HG03039 (cell line): Measurements from ENCODE around the gene MAPK10.
A peak's percentile ranks its signal among the peaks of the same experiment; 100 is the strongest.
"Not testable (repeated sequence)": the region's sequence is repeated elsewhere in the genome, so short reads cannot be mapped to it uniquely, and the experiment has no call there.

Source experiments
- ATAC-seq: cut with Tn5 transposase; IDR thresholded peaks from one replicate; pipeline ENCODE4 v1.9.1; 2021; ENCODE audit warnings: mild to moderate bottlenecking, moderate library complexity; ENCODE audit not compliant: unreplicated experiment

Gene MAPK10

DNA sequence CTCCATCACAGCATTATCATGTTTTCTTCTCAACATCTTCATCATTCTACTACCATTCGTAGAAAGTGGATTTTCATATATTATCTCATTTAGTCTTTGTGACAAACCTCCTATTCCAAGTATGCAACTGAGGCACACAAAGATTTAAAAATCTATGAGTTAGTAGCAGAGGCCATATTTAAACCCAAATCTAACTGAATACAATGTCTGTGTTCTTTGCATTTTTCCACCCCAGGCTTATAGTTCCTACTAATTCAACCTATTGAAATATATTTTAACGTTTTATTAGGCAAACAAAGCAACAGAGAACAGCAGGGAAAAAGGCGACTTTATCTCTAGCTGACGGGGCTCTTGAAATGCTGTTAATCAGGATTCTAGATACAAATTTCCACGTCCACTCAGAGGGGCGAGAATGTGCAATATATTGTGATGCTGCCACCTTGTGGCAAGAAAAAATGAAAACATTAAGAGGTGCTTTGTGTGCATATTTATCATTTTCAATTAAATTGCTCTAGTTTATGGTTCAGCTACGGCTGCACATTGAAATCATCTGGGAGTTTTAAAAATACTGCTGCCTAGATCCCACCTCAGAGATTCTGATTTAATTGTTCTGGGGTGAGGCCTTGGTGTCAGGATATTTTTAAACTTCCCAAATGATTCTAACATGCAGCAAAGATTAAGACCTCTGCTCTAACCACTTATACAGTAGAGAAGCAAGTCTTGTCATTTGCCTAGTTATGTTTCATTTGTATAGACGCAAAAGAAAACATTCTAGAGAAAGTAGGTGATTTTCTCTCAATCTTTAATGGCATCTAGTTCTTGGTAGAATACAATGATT, 315.9 kb downstream of the MAPK10 start:
- peak; percentile 53 for ATAC-seq

DNA sequence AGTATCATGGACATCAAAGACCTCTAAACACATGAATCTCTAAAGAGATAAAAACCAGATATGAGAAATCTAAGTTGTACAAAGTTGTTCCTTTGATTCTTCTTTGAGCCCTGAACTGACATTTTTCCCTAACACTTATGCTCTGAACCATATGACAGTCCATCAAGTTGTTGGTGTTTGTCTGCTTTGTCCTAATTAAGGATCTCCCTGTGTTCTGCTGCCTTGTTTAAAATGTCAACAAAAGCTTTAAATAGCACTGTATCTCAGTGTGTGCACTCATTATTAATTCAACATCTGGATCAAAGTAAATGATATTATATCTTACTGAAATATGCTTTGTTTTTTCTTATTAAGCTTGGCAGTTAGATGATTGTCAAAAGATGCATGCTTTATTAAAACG, 321.8 kb downstream of the MAPK10 start:
- ATAC-seq, result no peak

DNA sequence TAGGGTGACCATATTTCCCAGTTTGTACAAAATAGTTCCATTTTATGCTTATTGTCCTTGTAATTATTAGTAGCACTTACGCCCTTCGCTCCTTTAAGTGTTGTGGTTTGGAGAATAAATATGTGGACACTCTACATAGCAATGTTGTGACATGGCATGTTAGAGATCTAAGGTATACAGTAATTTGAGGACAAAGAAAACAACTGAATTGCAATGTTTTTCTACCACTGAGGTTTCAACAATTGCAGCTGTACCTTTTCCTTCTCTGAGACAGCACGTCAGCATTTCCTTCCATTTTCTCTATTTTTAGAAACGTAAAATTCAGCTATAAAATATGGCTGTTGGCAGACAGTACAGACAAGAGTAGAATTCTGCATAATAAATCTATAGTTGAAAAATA, 323.1 kb downstream of the MAPK10 start:
- ATAC-seq, result no peak

DNA sequence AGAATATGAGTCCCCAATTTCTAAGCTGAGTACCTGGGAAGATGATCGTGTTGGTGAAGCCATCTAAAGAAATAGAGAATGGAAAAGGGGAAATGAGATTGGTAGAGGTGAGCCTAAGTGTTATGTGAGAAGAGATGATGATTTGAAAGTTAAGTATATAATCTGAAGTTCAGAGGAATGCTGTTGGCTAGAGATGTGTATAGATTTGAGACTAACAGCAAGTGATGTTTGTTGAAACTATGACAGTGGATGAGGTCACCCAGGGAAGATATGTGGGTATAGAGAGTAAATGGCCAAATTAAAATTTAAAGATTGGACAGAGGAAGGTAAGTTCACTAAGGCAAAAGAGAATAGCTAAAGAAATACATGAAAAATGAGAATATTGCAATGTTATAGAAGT, 324.2 kb downstream of the MAPK10 start:
- no peak for ATAC-seq

DNA sequence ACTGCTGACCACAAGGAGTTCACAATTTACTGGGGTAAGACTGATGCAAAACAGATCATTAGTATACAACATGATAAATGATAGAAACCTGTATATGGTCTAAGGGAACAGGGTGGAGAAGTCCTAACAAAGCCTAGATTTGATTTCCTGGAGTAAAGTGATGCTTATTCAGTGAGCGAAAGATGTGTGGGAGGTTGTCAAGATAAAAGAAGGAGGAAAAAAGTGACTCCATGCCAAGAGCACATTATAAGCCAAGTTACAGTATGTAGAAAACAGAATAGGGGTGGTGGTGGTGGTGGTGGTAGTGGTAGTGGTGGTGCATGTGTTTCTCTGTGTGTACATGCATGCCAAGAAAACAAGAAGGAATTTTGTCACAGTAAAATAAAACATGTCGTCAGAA, 325.2 kb downstream of the MAPK10 start:
- ATAC-seq, result no peak

DNA sequence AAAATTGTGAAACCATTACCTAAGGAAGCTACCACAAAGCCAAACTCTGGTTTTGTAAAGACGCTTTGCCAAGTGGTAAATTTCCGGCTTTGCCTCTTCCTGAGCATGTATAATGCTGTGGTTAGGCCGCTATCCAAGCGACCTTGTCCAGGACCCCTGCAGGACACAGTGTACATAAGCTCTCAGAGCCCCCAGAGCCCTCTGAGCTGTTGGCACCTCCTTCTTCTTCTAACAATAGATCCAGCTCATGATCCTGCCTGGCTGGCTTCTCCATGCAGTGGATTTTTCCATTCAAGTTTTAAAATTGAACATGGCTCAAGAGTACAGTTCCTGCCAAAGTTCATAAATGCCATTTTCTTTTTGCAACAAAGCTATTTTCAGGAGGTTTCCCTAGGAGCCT, 326.7 kb downstream of the MAPK10 start:
- ATAC-seq, result no peak

DNA sequence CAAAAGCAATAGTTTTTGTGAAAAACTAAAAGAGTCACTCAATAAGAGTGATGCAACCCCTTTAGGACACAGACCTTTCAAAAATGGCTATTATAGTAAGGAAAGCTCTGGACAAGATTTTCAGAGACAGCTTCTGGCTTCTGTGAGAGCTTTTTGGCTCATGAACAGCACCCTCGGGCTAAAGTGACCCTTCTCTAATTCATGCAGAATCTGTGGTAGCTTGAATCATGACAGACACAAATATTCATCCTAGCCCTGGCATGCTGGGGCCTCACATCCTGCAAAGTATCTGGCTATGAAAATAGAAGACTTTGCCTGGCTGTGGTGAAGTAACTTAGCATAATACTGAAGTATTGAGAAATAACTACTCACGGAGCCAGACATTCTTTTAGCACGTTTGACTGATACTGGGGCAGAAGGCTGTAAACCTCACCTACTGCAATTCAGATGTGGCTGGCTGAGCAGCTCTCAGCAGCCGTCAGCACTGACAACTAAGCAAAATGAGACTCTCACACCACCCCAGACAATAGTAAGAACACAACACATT, 327.3 kb downstream of the MAPK10 start:
- ATAC-seq, result no peak

DNA sequence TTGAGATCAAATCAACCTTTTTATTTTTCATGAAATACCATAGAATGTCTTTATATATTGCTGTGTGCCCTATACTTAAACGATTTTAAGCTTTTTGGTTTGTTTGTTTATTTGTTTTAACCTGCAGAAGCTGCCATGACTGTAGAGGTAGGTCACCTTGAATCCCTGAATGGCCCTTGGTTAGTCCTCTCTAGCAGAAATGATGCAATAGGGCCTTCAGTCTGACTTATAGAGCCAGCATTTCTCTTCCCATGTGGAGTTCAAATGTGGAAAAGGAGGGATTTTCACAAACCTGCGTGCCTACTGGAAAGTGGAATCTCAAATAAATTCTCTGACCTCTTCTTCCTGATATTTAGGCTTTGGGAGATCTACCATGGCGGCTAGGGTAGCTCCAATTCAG, 327.9 kb downstream of the MAPK10 start:
- no peak for ATAC-seq

DNA sequence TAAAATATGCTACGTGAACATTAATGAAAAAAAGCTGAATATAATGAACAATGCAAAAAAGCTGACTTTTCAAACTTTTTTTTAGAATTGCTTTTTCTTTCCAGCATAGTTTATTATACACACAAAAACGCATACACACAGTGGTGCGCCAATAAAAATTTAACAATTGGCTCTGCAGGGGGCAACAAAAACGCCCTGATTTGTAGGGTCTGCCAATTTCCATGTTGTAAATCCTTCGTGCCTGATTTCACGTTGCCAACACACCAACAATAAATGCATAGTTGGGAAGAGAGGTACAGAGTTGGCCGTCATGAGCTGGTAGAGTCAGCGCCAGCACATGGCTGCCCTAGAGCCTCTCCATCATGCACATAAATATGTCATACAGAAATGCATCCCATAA, 333.1 kb downstream of the MAPK10 start:
- no peak for ATAC-seq

DNA sequence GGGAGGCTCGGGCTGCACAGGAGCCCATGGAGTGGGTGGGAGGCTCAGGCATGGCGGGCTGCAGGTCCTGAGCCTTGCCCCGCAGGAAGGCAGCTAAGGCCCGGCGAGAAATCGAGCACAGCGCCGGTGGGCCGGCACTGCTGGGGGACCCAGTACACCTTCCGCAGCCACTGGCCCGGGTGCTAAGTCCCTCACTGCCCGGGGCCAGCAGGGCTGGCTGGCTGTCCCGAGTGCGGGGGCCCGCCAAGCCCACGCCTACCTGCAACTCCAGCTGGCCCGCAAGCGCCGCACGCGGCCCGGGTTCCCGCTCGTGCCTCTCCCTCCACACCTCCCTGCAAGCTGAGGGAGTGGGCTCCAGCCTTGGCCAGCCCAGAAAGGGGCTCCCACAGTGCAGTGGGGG, 338.2 kb downstream of the MAPK10 start:
- not testable (repeated sequence) for ATAC-seq

DNA sequence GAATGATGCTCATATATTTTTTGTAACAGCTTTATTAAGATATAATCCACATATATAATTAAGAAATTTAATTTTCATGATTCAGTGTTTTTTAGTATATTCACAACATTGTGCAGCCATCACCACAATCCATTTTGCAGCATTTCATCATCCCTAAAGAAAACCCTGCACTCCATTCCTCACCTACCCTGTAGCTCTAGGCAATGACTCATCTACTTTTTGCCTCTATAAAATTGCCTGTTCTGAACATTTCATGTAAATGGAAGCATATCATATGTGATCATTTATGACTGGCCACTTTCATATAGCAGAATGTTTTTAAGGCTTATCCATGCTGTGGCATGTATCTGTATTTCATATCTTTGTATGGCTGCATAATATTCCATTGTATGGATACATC, 339.9 kb downstream of the MAPK10 start:
- ATAC-seq, result no peak

DNA sequence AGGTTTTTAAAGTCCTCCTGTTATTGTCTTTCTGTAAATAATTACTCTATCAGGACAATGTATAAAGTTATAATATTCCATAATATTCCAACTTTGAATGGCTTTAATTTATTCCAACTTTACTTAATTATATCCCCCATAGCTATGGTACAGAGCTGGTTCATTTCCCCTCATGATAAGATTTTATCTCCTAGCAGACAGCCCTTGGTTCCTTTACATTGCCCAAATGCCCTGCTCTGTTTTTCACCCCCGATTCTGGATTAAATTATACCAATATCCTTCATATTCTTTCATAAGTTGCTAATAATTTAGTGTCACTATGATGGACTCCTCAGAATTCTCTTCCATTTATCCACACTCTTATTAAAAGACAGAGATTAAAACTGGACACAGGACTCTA, 340.5 kb downstream of the MAPK10 start:
- ATAC-seq, result no peak

DNA sequence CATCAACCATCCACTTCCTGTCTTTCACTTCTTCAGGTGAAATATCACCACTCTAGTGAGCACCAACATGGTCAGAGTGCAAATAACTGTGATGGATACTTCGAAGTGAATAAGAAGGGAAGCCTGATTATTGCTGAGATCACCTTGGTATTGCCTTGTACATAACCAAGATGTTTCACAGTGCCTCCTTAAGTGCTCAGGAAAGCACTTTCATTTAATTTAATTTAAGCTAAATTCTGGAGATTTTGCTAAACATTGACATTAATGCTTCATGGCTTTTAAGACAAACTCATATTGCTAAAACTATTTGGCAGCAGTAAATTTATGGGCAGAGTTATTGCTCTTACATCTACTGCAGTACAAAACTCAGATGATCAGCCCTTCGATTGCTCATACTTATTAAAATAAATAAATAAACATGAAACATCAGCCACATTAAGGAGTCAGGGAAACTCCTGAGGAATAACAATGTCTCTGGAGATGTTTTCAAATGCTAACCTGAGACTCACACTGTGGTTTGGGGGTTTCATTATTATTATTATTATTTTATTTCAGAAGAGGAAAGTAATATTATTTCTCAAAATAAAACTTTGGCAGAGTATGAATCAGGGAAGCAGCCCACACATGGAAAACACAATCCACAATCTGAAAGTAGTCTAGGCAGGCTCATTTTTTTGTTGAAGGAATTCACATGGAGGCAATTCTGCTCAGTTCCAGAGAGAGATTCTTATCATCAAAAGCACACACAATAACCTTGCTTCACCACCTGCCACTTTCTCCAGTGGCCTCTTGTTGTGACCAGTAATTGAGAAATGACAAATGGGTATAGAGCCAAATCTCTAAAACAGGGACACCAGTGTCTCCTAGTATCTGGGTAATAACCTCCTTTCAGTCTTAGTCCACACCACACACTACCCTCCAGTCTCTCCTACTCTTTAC, 344.2 kb downstream of the MAPK10 start:
- no peak for ATAC-seq

DNA sequence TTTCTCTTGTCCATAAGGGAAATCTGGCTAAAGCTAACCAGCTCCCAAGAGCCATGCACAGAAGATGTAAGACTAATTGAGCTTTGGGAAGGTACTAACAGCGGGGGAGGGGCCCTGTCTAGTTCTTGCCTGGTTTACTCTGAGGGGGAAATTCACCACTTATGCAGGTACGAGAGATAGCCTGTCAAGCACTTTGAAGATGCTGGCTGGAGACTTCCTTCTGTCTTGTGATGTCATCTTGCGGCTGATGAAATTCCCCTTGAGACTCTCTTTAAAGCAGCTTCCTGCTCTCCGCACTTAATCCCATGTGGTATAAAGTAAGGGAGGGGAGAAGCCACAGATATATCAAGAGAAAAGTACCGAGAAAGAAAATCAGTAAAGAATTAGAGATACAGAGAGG, 345.3 kb downstream of the MAPK10 start:
- ATAC-seq, result peak; percentile 82

DNA sequence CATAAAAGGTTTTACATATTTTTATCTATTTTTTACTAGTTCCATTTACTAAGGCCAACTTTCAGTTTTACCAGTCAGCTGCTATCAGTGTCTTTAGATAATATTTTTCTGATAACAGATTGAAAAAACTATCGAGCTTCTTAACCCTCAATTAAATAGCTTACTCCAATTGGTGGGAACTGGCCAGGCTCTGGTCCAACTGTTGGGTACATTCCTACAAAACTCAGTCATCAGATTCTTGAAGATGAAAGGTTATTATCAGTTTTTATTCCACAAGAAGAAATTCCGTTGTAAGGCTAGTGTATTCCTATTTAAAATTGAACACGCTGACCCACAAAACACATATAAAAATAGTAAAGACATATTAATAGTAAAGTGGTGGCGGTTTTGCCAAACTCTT, 346.2 kb downstream of the MAPK10 start:
- no peak for ATAC-seq

DNA sequence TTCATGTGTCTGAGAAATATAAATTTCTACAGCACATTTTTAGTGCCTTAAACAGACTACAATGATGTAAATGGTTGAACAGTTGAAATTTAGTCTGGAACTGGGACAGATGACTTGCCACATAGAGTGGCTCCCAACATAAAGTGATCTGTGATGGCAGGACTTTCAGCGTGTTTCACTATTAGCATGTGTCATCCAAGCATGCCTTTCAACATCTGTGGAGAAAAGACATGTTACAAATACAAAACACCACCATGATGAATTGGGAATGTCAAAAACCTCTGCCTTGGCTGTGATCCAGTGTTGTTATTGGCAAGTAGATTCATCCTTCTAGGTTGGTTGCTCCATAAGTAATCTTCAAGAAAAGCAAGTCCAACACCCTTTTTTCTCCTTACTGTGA, 348.7 kb downstream of the MAPK10 start:
- no peak for ATAC-seq

DNA sequence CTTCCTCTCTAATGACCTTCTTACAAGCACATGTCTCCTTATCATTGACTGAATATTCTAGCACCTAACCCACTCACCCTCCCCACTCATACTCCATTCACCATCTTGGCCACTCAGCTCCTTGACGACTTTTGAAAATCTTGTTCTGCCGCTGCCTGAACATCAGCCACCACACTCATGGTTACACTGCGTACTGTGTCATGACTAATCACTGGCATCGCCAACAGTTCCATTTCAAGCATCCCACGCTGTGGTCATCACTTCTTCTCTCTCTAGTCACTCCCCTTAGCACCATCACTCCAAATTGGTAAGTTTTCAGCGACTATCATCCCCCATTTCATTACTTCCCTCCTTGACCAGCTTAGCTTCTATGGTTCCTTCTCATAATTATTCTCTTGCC, 352.8 kb downstream of the MAPK10 start:
- no peak for ATAC-seq

DNA sequence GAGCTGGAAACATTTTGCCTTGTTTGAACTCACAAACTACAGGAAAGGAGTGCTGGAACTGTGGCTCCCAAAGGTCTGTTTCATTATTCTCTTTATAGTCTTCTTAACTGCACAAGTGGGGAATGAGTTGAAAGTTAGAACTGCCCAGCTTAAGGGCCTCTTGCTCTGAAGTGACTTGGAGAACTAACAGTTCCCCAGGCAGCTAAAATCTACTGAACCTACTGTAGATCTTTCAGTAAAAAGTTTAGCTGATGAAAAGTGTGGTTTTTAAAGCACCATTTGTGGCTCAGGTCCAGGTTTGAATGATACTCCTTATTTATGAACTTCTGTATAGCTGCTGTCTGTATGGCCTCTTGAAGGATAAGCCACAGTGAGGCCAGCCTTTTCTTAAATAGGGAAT, 353.8 kb downstream of the MAPK10 start:
- ATAC-seq, result no peak

DNA sequence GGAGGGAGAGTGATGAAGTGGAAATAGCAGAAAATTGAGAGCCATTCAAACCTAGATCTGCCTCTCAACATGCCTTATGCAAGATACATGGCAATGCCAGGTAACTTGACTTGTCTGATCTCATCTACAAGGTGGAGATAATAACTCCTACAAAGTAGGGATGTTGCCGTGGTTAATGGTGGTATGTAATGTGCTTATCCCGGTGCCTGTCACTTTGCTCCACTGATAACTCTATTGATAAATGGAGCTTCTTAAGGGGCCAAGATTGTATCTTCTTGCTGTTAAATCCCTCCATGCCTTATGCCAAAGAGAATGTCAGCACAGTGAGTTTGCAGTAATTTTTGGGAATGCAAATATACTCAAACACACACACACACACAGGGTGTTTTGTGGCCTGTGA, 355.8 kb downstream of the MAPK10 start:
- ATAC-seq, result no peak

DNA sequence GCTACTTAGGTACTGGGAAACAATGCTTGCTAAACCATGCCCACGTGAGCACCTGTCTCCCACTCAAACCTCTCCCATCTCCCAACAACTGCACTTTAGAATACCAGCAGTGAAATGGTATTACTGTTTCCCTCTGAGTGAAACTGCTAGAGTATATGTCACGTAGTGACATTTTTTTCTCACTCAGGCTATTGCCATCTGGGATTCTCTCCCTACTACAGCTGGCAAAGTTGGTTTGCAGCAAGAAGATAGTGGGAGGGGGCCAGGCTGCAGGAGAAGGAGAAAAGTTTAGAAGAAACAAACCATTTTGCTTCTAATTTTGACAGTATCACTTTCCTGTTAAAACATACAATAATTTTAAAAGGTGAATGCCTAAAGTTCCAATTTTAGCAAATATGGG, 358.3 kb downstream of the MAPK10 start:
- no peak for ATAC-seq

DNA sequence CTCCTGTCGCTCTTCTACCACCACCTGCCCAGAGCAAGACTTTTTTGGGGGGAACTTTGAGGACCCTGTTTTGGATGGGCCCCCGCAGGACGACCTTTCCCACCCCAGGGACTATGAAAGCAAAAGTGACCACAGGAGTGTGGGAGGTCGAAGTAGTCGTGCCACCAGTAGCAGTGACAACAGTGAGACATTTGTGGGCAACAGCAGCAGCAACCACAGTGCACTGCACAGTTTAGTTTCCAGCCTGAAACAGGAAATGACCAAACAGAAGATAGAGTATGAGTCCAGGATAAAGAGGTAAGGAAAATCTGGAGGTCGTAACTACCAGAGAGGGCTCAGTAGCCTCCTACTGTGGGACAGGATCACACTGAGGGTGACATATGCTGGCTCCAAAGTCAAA, 364.5 kb downstream of the MAPK10 start:
- no peak for ATAC-seq

DNA sequence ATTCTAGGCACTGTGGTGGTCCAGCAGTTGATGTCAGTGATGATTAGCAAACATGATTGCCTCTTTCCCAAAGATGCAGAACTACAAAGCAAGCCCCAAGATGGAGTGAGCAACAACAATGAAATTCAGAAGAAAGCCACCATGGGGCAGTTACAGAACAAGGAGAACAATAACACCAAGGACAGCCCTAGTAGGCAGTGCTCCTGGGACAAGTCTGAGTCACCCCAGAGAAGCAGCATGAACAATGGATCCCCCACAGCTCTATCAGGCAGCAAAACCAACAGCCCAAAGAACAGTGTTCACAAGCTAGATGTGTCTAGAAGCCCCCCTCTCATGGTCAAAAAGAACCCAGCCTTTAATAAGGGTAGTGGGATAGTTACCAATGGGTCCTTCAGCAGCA, 365.3 kb downstream of the MAPK10 start:
- no peak for ATAC-seq
